ENCODE data around the gene ETV3L. TPM values are rescaled to one million over a fixed set of nuclear protein-coding genes. Genes with fewer than 3 reads are reported as not detected.

ETV3L gene
- total RNA-seq, 4 donors from 2014 or later, result not detected

GRCh38 chr1:157090196-157090647 is 9.4 kb downstream of the ETV3L start:
- TF ChIP-seq CTCF (IDR thresholded peaks at IDR 0.05) (peak in 1 of 3 donors; percentile 74), POLR2A (IDR thresholded peaks at IDR 0.05) (no peak)
- WGBS, 2 donors, result 10 to 17% methylated on average over 10 of the region's 10 CpGs
- no peak overlapping the region for H3K4me3 ChIP-seq (ENCODE audit: low read depth, poor library complexity, severe bottlenecking)
- intact Hi-C loops (cut with DNase I; ENCODE audit: low total_unique reads), result no loop called here
- peak; percentile 86 to 97 for DNase-seq (ENCODE audit: low spot score in 2 of 2)

DNA sequence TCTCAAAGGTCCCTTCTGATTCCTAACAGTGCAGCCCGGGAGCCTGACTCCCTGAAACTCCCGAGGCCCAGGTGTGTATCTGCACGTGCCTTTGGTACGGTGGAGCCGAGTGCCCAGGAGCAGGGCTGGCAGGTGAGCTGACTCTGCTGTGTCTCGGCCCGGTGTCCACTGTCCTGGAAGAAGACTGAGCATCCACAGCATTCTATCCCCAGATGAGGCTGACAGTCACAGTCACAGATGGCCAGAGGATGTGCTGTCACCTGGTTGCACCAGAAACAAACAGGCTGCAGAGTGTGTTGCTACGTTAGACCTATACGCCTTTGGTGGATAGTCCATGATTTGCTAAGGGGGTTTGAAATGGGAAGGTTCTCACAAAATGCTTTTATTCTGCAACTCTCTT is 9.8 kb downstream of the ETV3L start:
- H3K4me3 ChIP-seq (ENCODE audit: low read depth, poor library complexity, severe bottlenecking), result no peak overlapping the region
- intact Hi-C loops (cut with DNase I; ENCODE audit: low total_unique reads), result no loop called here
- TF ChIP-seq POLR2A (IDR thresholded peaks at IDR 0.05) (no peak), CTCF (IDR thresholded peaks at IDR 0.05) (no peak)
- DNase-seq (ENCODE audit: low spot score in 2 of 2), result peak in 1 of 2 donors; percentile 83
- WGBS, 2 donors, result 76 to 83% methylated on average over 7 to 9 of the region's 9 CpGs

GRCh38 chr1:157088607-157089006 is 11.0 kb downstream of the ETV3L start:
- intact Hi-C loops (cut with DNase I; ENCODE audit: low total_unique reads), result no loop called here
- TF ChIP-seq POLR2A (IDR thresholded peaks at IDR 0.05) (no peak), CTCF (IDR thresholded peaks at IDR 0.05) (no peak)
- DNase-seq (ENCODE audit: low spot score in 2 of 2), result no peak
- H3K4me3 ChIP-seq (ENCODE audit: low read depth, poor library complexity, severe bottlenecking), result no peak overlapping the region

GRCh38 chr1:157087030-157087429 is 12.6 kb downstream of the ETV3L start:
- TF ChIP-seq CTCF (IDR thresholded peaks at IDR 0.05) (no peak), POLR2A (IDR thresholded peaks at IDR 0.05) (no peak)
- intact Hi-C loops (cut with DNase I; ENCODE audit: low total_unique reads), result no loop called here
- WGBS, 2 donors, result 83 to 85% methylated on average over 5 of the region's 5 CpGs
- H3K4me3 ChIP-seq (ENCODE audit: low read depth, poor library complexity, severe bottlenecking), result no peak overlapping the region
- no peak for DNase-seq (ENCODE audit: low spot score in 2 of 2)

DNA sequence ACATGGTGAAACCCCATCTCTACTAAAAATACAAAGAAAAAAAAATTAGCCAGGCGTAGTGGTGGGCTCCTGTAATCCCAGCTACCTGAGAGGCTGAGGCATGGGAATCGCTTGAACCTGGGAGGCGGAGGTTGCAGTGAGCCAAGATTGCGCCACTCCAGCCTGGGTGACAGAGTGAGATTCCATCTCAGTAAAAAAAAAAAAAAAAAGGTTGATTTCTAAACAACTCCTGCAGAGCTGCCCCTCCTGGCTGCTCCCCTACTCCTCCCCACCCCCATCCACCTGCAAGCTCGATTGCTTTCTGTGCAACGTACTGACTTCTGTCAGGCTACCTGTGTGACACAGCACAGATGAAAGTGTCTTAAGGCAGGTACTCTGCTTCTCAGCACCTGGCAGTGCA is 13.3 kb downstream of the ETV3L start:
- no peak overlapping the region for H3K4me3 ChIP-seq (ENCODE audit: low read depth, poor library complexity, severe bottlenecking)
- peak in 1 of 2 donors; percentile 59 for DNase-seq (ENCODE audit: low spot score in 2 of 2)
- TF ChIP-seq POLR2A (IDR thresholded peaks at IDR 0.05) (no peak), CTCF (IDR thresholded peaks at IDR 0.05) (no peak)
- intact Hi-C loops (cut with DNase I; ENCODE audit: low total_unique reads), result no loop called here
- WGBS, 2 donors, result 80 to 87% methylated on average over 6 of the region's 6 CpGs

GRCh38 chr1:157085421-157085820 is 14.2 kb downstream of the ETV3L start:
- H3K4me3 ChIP-seq (ENCODE audit: low read depth, poor library complexity, severe bottlenecking), result no peak overlapping the region
- WGBS, 2 donors, result 81 to 89% methylated on average over 5 of the region's 5 CpGs
- TF ChIP-seq CTCF (IDR thresholded peaks at IDR 0.05) (no peak), POLR2A (IDR thresholded peaks at IDR 0.05) (no peak)
- DNase-seq (ENCODE audit: low spot score in 2 of 2), result peak in 1 of 2 donors; percentile 31
- intact Hi-C loops (cut with DNase I; ENCODE audit: low total_unique reads), result no loop called here
